OCI-LY7 (cell line): ENCODE measurements around the gene RNF149.
"Not testable (repeated sequence)": the region's sequence is repeated elsewhere in the genome, so short reads cannot be mapped to it uniquely, and the experiment has no call there.

Source experiments
- EZH2phosphoT487 ChIP-seq: fragments of 200-600 bp; sonication (generic); IDR thresholded peaks from 2 replicates; pipeline ENCODE4 v1.6.1; 2018; ENCODE audit warnings: low read depth, borderline replicate concordance, mild to moderate bottlenecking, mixed run types, antibody characterized with exemption, low read length, moderate library complexity, mixed read lengths
- TF ChIP-seq, protein P1 (sequence below): fragments of 200-600 bp; sonication (generic); conservative IDR thresholded peaks from 2 replicates; pipeline ENCODE4 v1.5.1; 2014; ENCODE audit warnings: mild to moderate bottlenecking, antibody characterized with exemption, low read length, moderate library complexity, mixed read lengths

GRCh38 chr2:101316568-101316967 lies 8.1 kb upstream of the RNF149 start:
- TF ChIP-seq, protein P1, sequence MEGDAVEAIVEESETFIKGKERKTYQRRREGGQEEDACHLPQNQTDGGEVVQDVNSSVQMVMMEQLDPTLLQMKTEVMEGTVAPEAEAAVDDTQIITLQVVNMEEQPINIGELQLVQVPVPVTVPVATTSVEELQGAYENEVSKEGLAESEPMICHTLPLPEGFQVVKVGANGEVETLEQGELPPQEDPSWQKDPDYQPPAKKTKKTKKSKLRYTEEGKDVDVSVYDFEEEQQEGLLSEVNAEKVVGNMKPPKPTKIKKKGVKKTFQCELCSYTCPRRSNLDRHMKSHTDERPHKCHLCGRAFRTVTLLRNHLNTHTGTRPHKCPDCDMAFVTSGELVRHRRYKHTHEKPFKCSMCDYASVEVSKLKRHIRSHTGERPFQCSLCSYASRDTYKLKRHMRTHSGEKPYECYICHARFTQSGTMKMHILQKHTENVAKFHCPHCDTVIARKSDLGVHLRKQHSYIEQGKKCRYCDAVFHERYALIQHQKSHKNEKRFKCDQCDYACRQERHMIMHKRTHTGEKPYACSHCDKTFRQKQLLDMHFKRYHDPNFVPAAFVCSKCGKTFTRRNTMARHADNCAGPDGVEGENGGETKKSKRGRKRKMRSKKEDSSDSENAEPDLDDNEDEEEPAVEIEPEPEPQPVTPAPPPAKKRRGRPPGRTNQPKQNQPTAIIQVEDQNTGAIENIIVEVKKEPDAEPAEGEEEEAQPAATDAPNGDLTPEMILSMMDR: not testable (repeated sequence)
- TF ChIP-seq EZH2phosphoT487: not testable (repeated sequence)
